ENCODE results near the gene TMC1. TPM values are rescaled to one million over a fixed set of nuclear protein-coding genes. Genes with fewer than 3 reads are reported as not detected.
"Not testable (repeated sequence)": the region's sequence is repeated elsewhere in the genome, so short reads cannot be mapped to it uniquely, and the experiment has no call there.

The TMC1 gene
- polyA plus RNA-seq, 3 donors, result 0.16 to 0.55 (median 0.40) TPM

DNA sequence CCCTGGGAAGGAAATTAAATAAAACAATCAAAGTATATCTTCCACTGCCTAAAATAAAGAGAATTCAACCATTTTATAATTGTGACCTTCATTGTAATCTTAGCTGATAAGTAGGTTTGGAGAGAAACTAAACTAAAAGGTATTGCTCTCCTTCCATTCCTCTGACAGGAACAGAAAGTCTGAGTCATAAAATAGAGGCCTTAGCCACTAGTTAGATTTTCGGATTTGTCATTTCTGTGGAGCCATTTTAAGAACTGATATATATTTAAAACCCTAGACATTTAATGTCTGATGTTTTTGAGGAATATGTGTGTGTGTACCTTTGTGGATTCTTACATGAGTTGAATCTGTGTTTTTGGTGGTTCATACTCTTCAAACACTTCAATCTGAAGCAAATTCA lies 11.8 kb upstream of the TMC1 start:
- no peak overlapping the region for H3K4me3 Mint-ChIP-seq
- TF ChIP-seq, protein P1, sequence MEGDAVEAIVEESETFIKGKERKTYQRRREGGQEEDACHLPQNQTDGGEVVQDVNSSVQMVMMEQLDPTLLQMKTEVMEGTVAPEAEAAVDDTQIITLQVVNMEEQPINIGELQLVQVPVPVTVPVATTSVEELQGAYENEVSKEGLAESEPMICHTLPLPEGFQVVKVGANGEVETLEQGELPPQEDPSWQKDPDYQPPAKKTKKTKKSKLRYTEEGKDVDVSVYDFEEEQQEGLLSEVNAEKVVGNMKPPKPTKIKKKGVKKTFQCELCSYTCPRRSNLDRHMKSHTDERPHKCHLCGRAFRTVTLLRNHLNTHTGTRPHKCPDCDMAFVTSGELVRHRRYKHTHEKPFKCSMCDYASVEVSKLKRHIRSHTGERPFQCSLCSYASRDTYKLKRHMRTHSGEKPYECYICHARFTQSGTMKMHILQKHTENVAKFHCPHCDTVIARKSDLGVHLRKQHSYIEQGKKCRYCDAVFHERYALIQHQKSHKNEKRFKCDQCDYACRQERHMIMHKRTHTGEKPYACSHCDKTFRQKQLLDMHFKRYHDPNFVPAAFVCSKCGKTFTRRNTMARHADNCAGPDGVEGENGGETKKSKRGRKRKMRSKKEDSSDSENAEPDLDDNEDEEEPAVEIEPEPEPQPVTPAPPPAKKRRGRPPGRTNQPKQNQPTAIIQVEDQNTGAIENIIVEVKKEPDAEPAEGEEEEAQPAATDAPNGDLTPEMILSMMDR (IDR thresholded peaks at IDR 0.05), result no peak
- Histone ChIP-seq H3K79me2 (ENCODE audit: insufficient read depth, low read length) (no peaks in the 10 kb centered on the region), H3K9me3 (replicated peaks in 1 of 2; ENCODE audit: control insufficient read depth in 1 of 2, insufficient read depth in 1 of 2, low read length in 2 of 2) (no peaks in the 10 kb centered on the region), H3K4me3 (replicated peaks in 1 of 3; ENCODE audit: low read depth in 2 of 3, low read length in 3 of 3) (no peak overlapping the region), H3K36me3 (replicated peaks in 1 of 2; ENCODE audit: control insufficient read depth in 1 of 2, insufficient read depth in 2 of 2, low read length in 2 of 2) (no peaks in the 10 kb centered on the region), H3K27ac (ENCODE audit: low read depth in 1 of 2, low read length in 2 of 2) (no peak overlapping the region), H3K27me3 (ENCODE audit: control insufficient read depth in 2 of 2, insufficient read depth in 2 of 2, low read length in 2 of 2) (no peaks in the 10 kb centered on the region), H2AFZ (ENCODE audit: insufficient read depth, low read depth, low read length, poor library complexity, severe bottlenecking) (peak overlapping the region; percentile 15), H3K4me2 (replicated peaks; ENCODE audit: extremely low read depth, low read length, poor library complexity, severe bottlenecking) (no peak overlapping the region), H4K20me1 (ENCODE audit: insufficient read depth, low read length) (no peaks in the 10 kb centered on the region), H3K9ac (ENCODE audit: insufficient read depth, low read length, poor library complexity, severe bottlenecking) (no peak overlapping the region), H3K4me1 (ENCODE audit: control insufficient read depth in 1 of 2, insufficient read depth in 2 of 2, low read length in 2 of 2) (peaks cover 9% of the 10 kb centered on the region in 2 donors)
- H3K4me1 Mint-ChIP-seq, result peaks cover 25% of the 10 kb centered on the region
- H3K36me3 Mint-ChIP-seq, result no peaks in the 10 kb centered on the region
- peak in 2 of 3 donors; percentile 56 to 59 for DNase-seq
- peaks cover 0 to 3% (median 0%) of the 10 kb centered on the region in 3 donors for H3K27me3 Mint-ChIP-seq (ENCODE audit: low read depth in 3 of 3)
- peak overlapping the region in 3 of 7 donors; percentile 10 to 71 (median 10) for H3K27ac Mint-ChIP-seq
- intact Hi-C loops (cut with micrococcal nuclease), result loop anchor here in 1 of 2 donors (5.0 kb wide), 1 partner anchor 67 kb away; no protein-coding TSS in a partner anchor
- peaks cover 0 to 1% (median 0%) of the 10 kb centered on the region in 7 donors for H3K9me3 Mint-ChIP-seq
- no CpG with 5 or more reads among the region's 1 CpG for WGBS (ENCODE audit: insufficient coverage)

DNA sequence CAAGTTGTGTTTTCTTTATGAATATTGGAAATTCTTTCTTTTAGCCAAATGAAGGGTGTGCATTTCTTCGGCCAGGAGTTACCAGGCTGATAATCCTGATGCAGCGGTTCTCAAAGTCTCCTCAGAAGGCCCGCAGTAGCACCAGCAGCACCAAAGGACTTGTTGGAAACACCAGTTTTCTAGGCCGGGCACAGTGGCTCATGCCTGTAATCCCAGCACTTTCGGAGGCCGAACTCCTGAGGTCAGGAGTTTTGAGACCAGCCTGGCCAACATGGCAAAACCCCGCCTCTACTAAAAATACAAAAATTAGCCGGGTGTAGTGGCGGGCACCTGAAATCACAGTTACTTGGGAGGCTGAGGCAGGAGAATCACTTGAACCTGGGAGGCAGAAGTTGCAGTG lies 397 bp upstream of the TMC1 start:
- H2AFZ ChIP-seq (ENCODE audit: insufficient read depth, low read depth, low read length, poor library complexity, severe bottlenecking); intact Hi-C loops (cut with micrococcal nuclease); H3K36me3 ChIP-seq (replicated peaks in 1 of 2; ENCODE audit: control insufficient read depth in 1 of 2, insufficient read depth in 2 of 2, low read length in 2 of 2); H3K27ac ChIP-seq (ENCODE audit: low read depth in 1 of 2, low read length in 2 of 2); H3K27ac Mint-ChIP-seq; H3K27me3 Mint-ChIP-seq (ENCODE audit: low read depth in 3 of 3); H3K27me3 ChIP-seq (ENCODE audit: control insufficient read depth in 2 of 2, insufficient read depth in 2 of 2, low read length in 2 of 2); H4K20me1 ChIP-seq (ENCODE audit: insufficient read depth, low read length); H3K4me2 ChIP-seq (replicated peaks; ENCODE audit: extremely low read depth, low read length, poor library complexity, severe bottlenecking); DNase-seq; H3K9ac ChIP-seq (ENCODE audit: insufficient read depth, low read length, poor library complexity, severe bottlenecking); H3K9me3 ChIP-seq (replicated peaks in 1 of 2; ENCODE audit: control insufficient read depth in 1 of 2, insufficient read depth in 1 of 2, low read length in 2 of 2); H3K36me3 Mint-ChIP-seq; H3K4me3 ChIP-seq (replicated peaks in 1 of 3; ENCODE audit: low read depth in 2 of 3, low read length in 3 of 3); H3K79me2 ChIP-seq (ENCODE audit: insufficient read depth, low read length); H3K4me1 ChIP-seq (ENCODE audit: control insufficient read depth in 1 of 2, insufficient read depth in 2 of 2, low read length in 2 of 2); H3K9me3 Mint-ChIP-seq; H3K4me3 Mint-ChIP-seq: not testable (repeated sequence)
- peaks cover 11% of the 10 kb centered on the region for H3K4me1 Mint-ChIP-seq
- 98% methylated on average over 4 of the region's 9 CpGs for WGBS (ENCODE audit: insufficient coverage)
